Fibroblast of mammary gland (primary cell): ENCODE data around the gene TRPC6.

Source experiments
- DNase-seq: peaks from one replicate; pipeline ENCODE4 v3.0.0-alpha.2; 2010; ENCODE audit warnings: low read depth
- H3K4me3 ChIP-seq: 2 replicates; pipeline ENCODE4 v1.5.1; 2011; ENCODE audit warnings: low read depth, mild to moderate bottlenecking, low read length, moderate library complexity; ENCODE audit not compliant: control insufficient read depth
- TF ChIP-seq, protein P1 (sequence below): conservative IDR thresholded peaks from 2 replicates; pipeline ENCODE4 v1.5.1; 2011; ENCODE audit warnings: low read depth, low read length, inconsistent platforms; ENCODE audit not compliant: control insufficient read depth, insufficient read depth

TRPC6 gene

DNA sequence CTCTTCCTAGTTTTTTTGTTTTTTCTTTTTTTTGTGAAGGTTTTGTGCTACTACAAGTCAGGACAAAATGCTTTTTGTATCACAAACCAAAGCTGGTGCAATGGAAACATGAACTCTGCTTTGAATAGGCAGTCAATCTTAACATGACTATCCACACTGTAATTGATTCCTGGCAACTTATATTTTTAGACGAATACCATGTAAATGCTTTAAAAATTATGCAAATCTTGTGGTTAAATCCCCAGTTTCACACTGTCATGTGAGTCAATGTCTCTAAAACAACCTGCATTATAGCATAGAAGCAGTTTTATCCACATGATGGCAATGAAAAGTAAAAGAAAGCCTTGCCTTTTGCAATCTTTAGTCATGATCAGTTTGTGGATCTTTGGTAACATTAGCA, 8.9 kb downstream of the TRPC6 start:
- TF ChIP-seq, protein P1, sequence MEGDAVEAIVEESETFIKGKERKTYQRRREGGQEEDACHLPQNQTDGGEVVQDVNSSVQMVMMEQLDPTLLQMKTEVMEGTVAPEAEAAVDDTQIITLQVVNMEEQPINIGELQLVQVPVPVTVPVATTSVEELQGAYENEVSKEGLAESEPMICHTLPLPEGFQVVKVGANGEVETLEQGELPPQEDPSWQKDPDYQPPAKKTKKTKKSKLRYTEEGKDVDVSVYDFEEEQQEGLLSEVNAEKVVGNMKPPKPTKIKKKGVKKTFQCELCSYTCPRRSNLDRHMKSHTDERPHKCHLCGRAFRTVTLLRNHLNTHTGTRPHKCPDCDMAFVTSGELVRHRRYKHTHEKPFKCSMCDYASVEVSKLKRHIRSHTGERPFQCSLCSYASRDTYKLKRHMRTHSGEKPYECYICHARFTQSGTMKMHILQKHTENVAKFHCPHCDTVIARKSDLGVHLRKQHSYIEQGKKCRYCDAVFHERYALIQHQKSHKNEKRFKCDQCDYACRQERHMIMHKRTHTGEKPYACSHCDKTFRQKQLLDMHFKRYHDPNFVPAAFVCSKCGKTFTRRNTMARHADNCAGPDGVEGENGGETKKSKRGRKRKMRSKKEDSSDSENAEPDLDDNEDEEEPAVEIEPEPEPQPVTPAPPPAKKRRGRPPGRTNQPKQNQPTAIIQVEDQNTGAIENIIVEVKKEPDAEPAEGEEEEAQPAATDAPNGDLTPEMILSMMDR: no peak
- H3K4me3 ChIP-seq: no peak overlapping the region
- DNase-seq: no peak

DNA sequence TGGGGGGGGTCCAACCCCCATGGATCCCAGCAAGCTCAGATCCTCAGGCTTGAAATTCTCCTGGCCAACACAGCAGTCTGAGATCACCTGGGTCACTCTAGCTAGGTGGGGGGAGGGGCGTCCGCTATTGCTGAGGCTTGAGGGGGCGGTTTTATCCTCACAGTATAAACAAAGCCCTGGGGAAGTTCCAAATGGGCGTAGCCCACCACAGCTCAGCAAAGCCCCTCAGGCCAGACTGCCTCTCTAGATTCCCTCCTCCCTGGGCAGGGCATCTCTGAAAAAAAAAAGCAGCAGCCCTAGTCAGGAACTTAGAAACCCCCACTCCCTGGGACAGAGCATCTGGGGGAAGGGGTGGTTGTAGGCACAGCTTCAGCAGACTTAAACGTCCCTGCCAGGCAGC, 16.7 kb downstream of the TRPC6 start:
- DNase-seq: no peak
- TF ChIP-seq, protein P1: no peak

DNA sequence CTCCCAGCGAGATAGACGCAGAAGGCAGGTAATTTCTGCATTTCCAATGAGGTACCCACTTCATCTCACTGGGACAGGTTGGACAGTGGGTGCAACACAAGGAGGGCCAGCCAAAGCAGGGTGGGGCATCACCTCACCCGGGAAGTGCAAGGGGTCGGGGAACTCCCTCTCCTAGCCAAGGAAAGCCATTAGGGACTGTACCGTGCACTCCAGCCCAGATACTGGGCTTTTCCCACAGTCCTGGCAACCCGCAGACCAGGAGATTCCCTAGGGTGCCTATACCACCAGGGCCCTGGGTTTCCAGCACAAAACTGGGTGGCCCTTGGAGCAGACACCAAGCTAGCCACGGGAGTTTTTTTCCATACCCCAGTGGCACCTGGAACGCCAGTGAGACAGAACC, 17.2 kb downstream of the TRPC6 start:
- TF ChIP-seq, protein P1: no peak
- DNase-seq: no peak
- no peak overlapping the region for H3K4me3 ChIP-seq

More for the DNA sequence above, 16.7 kb downstream of the TRPC6 start:
- H3K4me3 ChIP-seq: no peak overlapping the region

DNA sequence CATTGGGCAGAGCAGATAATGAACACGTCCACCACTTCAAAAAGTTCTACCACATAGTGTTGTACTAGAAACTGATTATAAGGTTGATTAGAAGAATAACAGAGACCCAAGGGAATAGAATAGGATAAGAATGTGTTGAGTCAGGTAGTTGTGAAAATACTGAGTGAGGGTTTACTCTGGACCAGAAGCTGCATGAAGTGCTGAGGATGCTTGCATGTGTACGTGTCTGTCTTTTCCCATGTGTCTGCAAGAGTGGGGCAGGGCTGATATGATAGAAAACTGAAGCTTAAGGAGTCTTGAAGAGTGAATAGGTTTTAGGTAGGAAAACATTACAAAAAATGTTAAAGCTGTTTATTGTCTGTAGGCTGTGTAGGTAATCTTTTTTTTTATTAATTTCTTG, 20.6 kb downstream of the TRPC6 start:
- TF ChIP-seq, protein P1: no peak
- H3K4me3 ChIP-seq: no peak overlapping the region
- no peak for DNase-seq

DNA sequence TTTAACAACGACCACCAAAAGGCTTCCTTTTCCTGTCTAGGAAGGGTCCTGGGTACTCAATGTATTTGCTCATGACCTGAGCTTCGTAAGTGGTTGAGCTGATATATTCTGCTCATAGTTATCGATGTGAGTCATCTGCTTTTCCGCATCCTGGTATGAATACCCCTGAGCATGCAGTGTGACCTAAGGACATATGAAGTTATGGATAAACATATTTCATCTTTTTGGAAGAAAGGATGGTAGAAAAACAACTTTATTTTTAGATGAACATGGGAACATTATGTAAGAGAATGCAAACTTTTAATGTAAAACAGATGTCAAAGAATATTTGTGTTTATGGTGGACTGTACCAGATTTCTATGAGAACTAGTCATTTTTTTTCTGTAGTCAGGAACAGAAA, 28.4 kb downstream of the TRPC6 start:
- TF ChIP-seq, protein P1: no peak
- no peak overlapping the region for H3K4me3 ChIP-seq
- peak; percentile 47 for DNase-seq

DNA sequence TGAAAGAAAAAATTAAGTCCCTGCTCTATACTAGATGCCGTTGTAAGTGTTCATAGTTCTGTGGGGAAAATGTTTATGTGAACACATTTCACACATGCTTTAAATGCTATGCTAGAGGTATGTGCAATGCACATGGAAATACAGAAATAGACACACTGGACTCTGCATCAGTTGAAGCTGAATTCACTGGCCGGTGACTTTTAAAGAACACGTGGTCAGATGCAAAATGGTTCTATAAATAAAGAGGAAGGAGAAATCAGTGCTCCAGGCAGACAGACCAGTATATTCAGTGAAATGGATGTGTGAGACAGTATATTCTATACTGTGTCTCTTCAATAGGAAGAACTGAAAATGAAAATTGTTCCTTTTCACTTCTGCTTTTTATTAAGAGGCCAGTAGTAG, 29.9 kb downstream of the TRPC6 start:
- TF ChIP-seq, protein P1: no peak
- H3K4me3 ChIP-seq: no peak overlapping the region
- no peak for DNase-seq

DNA sequence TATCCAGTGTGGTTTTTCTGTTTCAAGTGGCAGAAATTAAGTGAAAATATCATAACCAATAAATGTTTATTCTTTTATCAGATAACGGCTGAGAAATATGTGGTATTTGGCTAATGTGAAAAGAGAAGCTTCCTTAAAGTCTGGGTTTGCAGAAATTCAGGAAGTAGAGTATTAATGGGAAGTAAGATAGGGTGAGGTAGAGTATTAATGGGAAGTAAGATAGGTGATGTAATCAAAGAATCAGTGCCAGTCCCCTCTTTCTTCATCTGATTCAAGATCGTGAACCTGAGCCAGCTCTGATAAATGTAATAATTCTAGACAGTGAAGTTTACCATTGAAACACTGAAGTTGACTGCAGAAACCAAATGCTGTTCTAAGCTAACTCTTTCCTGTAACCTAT, 30.9 kb downstream of the TRPC6 start:
- no peak for DNase-seq
- no peak overlapping the region for H3K4me3 ChIP-seq
- TF ChIP-seq, protein P1: no peak
